Measurements from ENCODE around the gene FHOD1. TPM values are rescaled to one million over a fixed set of nuclear protein-coding genes. Genes with fewer than 3 reads are reported as not detected.

Gene FHOD1
- total RNA-seq, 1 experiment from 2014 or later = 96.4 TPM

GRCh38 chr16:67199808-67200198 is 47.5 kb downstream of the FHOD1 start:
- DNase-seq (ENCODE audit: low spot score) = no peak
- ChIA-PET POLR2A (ENCODE audit: low non-redundant PET) (no interaction called here), CTCF (interaction anchor here (0.7 kb wide), 1 partner anchor 45 kb away, joined by 8 read pairs; no protein-coding TSS in a partner anchor)
- TF ChIP-seq, protein P1, sequence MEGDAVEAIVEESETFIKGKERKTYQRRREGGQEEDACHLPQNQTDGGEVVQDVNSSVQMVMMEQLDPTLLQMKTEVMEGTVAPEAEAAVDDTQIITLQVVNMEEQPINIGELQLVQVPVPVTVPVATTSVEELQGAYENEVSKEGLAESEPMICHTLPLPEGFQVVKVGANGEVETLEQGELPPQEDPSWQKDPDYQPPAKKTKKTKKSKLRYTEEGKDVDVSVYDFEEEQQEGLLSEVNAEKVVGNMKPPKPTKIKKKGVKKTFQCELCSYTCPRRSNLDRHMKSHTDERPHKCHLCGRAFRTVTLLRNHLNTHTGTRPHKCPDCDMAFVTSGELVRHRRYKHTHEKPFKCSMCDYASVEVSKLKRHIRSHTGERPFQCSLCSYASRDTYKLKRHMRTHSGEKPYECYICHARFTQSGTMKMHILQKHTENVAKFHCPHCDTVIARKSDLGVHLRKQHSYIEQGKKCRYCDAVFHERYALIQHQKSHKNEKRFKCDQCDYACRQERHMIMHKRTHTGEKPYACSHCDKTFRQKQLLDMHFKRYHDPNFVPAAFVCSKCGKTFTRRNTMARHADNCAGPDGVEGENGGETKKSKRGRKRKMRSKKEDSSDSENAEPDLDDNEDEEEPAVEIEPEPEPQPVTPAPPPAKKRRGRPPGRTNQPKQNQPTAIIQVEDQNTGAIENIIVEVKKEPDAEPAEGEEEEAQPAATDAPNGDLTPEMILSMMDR (conservative IDR thresholded peaks at IDR 0.05; ENCODE audit: low read depth, low read length) = no peak
- TF ChIP-seq EZH2 (IDR thresholded peaks at IDR 0.05; ENCODE audit: borderline replicate concordance, low read depth, low read length, poor library complexity, severe bottlenecking) = no peak
- Histone ChIP-seq H3K27ac (ENCODE audit: low read depth, low read length, poor library complexity, severe bottlenecking) (no peak overlapping the region), H3K27me3 (replicated peaks; ENCODE audit: insufficient read depth, low read depth, low read length, poor library complexity) (no peaks in the 10 kb centered on the region), H3K4me3 (ENCODE audit: low read depth, low read length, poor library complexity, severe bottlenecking) (no peak overlapping the region), H3K4me1 (ENCODE audit: insufficient read depth, low read length, poor library complexity, severe bottlenecking) (no peaks in the 10 kb centered on the region), H3K9me3 (ENCODE audit: low read depth, low read length, poor library complexity, severe bottlenecking) (no peaks in the 10 kb centered on the region), H3K36me3 (ENCODE audit: insufficient read depth, low read length, poor library complexity, severe bottlenecking) (peaks cover 55% of the 10 kb centered on the region)
- BruUV-seq (replicated peaks) = no TSS peak
- intact Hi-C loops (cut with micrococcal nuclease; ENCODE audit: unreplicated experiment) = no loop called here

- Histone ChIP-seq H3K4me1 (ENCODE audit: insufficient read depth, low read length, poor library complexity, severe bottlenecking) (no peaks in the 10 kb centered on the region), H3K9me3 (ENCODE audit: low read depth, low read length, poor library complexity, severe bottlenecking) (no peaks in the 10 kb centered on the region), H3K27me3 (replicated peaks; ENCODE audit: insufficient read depth, low read depth, low read length, poor library complexity) (no peaks in the 10 kb centered on the region), H3K36me3 (ENCODE audit: insufficient read depth, low read length, poor library complexity, severe bottlenecking) (peaks cover 61% of the 10 kb centered on the region), H3K27ac (ENCODE audit: low read depth, low read length, poor library complexity, severe bottlenecking) (no peak within 1 kb of the TSS), H3K4me3 (ENCODE audit: low read depth, low read length, poor library complexity, severe bottlenecking) (no peak within 1 kb of the TSS)
- no TSS peak for BruUV-seq (replicated peaks)
- intact Hi-C loops (cut with micrococcal nuclease; ENCODE audit: unreplicated experiment) = no loop called here
- TF ChIP-seq EZH2 (IDR thresholded peaks at IDR 0.05; ENCODE audit: borderline replicate concordance, low read depth, low read length, poor library complexity, severe bottlenecking) = no peak
- TF ChIP-seq, protein P1 (conservative IDR thresholded peaks at IDR 0.05; ENCODE audit: low read depth, low read length) = no peak; the same call in 1 of the 2 replicates
- CTCF ChIA-PET = no interaction called here
- POLR2A ChIA-PET (ENCODE audit: low non-redundant PET) = interaction anchor here (0.6 kb wide), 1 partner anchor 172 kb away, joined by 3 read pairs; no protein-coding TSS in a partner anchor
- DNase-seq (ENCODE audit: low spot score) = no peak
Observed at GRCh38 chr16:67199011-67199807, 48.1 kb downstream of the FHOD1 start, which contains the start of gene ELMO3. Gene ELMO3 (plus strand): TSS chr16:67199131. CDS start chr16:67199327, 196 bp downstream.

DNA sequence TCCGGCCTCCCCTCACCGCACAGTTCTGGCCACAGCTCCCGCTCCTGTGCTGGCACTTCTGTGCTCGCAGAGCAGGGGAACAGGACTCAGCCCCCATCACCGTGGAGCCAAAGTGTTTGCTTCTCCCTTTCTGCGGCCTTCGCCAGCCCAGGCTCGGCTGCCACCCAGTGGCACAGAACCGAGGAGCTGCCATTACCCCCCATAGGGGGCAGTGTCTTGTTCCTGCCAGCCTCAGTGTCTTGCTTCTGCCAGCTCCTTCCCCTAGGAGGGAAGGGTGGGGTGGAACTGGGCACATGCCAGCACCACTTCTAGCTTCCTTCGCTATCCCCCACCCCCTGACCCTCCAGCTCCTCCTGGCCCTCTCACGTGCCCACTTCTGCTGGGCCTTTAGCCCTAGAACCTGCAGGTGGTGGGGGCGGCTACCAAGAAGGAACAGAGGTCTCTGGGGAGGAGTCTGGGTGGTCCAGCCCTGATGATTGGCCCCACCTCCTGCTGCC is 49.0 kb downstream of the FHOD1 start:
- Histone ChIP-seq H3K27ac (ENCODE audit: low read depth, low read length, poor library complexity, severe bottlenecking) (no peak overlapping the region), H3K36me3 (ENCODE audit: insufficient read depth, low read length, poor library complexity, severe bottlenecking) (peaks cover 68% of the 10 kb centered on the region), H3K4me1 (ENCODE audit: insufficient read depth, low read length, poor library complexity, severe bottlenecking) (peaks cover 8% of the 10 kb centered on the region), H3K9me3 (ENCODE audit: low read depth, low read length, poor library complexity, severe bottlenecking) (no peaks in the 10 kb centered on the region), H3K27me3 (replicated peaks; ENCODE audit: insufficient read depth, low read depth, low read length, poor library complexity) (no peaks in the 10 kb centered on the region), H3K4me3 (ENCODE audit: low read depth, low read length, poor library complexity, severe bottlenecking) (no peak overlapping the region)
- DNase-seq (ENCODE audit: low spot score) = peak; percentile 76
- BruUV-seq (replicated peaks) = no TSS peak
- TF ChIP-seq EZH2 (IDR thresholded peaks at IDR 0.05; ENCODE audit: borderline replicate concordance, low read depth, low read length, poor library complexity, severe bottlenecking) = no peak
- TF ChIP-seq, protein P1 (conservative IDR thresholded peaks at IDR 0.05; ENCODE audit: low read depth, low read length) = peak; percentile 83
- POLR2A ChIA-PET (ENCODE audit: low non-redundant PET) = interaction anchor here (0.5 kb wide), 1 partner anchor 127 kb away, joined by 3 read pairs; no protein-coding TSS in a partner anchor
- CTCF ChIA-PET = interaction anchor here (0.6 to 0.9 kb wide), 3 partner anchors 13 to 230 kb away, joined by 3 to 4 read pairs (median 3); no protein-coding TSS in a partner anchor
- intact Hi-C loops (cut with micrococcal nuclease; ENCODE audit: unreplicated experiment) = no loop called here
